GM04503 (cell line): ENCODE measurements around the gene S1PR4.
"Not testable (repeated sequence)": the region's sequence is repeated elsewhere in the genome, so short reads cannot be mapped to it uniquely, and the experiment has no call there.

ENCODE experiments used
- DNase-seq: peaks from one replicate; pipeline ENCODE4 v3.0.0-alpha.2; 2012; ENCODE audit warnings: low read depth

The S1PR4 gene

DNA sequence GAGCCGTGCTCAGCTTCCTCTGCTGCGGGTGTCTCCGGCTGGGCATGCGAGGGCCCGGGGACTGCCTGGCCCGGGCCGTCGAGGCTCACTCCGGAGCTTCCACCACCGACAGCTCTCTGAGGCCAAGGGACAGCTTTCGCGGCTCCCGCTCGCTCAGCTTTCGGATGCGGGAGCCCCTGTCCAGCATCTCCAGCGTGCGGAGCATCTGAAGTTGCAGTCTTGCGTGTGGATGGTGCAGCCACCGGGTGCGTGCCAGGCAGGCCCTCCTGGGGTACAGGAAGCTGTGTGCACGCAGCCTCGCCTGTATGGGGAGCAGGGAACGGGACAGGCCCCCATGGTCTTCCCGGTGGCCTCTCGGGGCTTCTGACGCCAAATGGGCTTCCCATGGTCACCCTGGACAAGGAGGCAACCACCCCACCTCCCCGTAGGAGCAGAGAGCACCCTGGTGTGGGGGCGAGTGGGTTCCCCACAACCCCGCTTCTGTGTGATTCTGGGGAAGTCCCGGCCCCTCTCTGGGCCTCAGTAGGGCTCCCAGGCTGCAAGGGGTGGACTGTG is 1.2 kb downstream of the S1PR4 start:
- no peak for DNase-seq

DNA sequence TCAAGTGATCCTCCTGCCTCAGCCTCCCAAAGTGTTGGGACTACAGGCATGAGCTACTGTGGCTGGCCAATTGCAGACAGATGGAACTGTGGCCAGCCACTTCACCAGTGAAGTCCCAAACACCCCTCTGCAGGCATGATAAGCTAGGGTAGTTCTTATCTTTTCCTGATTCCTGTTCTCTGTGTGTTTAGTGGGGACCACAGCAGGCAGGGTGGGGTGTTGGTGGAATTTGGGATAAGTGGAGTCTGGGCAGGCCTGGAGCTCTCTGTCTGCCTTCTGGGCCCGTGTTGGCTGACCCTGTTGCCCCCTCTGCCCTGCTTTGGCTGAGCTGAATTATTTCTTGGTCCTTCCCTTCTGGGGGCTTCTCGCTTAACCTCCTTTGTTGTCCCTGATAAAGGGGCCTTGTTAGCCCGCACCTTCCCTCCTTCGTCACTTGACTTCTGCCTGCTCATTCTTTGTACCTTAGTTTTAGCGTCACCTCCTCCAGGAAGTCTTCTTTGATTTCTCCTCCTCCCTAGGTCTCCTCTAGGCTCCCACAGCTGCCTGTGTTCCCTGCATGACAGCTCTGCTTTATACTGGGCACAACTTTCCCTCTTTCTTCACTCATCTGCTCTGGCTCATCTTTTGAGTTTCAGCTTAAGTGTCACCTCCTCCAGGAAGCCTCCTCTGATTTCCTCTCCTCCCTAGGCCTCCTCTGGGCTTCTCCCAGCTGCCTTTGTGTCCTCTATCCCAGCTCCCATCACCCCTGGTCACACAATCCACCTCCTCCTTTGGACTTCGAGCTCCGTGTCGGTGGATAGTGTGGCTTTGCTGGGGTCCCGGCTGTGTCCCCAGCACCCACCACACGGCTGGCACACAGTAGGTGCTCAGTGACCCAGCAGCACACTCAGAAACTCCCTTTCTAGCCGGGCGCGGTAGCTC is 5.4 kb downstream of the S1PR4 start:
- no peak for DNase-seq

DNA sequence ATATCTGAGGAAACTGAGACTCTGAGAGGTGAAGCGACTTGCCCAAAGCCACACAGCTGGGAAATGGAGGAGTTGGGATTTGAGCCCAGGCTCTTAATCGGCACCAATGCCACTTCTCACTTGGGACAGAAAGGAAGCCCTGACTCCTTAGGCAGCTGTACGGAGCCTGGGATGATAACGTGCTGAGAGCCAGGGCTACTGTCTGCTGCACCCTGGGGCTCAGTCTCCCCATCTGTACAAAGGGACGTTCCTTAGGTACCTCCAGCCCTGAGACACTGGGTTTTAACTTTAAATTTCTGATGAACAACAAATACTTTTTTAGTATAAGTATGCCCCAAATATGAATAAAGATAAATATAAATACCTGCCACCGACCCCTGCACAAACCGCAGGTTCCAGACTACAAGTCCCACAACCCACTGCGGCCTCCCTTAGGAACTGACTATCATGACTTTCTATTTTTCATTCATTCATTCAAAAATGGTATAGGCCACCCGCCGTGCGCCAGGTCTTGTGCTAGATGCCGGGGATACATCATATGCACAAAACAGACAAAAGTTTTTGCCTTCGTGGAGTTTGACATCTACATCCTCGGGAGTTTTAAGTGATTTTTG is 6.4 kb downstream of the S1PR4 start:
- no peak for DNase-seq

DNA sequence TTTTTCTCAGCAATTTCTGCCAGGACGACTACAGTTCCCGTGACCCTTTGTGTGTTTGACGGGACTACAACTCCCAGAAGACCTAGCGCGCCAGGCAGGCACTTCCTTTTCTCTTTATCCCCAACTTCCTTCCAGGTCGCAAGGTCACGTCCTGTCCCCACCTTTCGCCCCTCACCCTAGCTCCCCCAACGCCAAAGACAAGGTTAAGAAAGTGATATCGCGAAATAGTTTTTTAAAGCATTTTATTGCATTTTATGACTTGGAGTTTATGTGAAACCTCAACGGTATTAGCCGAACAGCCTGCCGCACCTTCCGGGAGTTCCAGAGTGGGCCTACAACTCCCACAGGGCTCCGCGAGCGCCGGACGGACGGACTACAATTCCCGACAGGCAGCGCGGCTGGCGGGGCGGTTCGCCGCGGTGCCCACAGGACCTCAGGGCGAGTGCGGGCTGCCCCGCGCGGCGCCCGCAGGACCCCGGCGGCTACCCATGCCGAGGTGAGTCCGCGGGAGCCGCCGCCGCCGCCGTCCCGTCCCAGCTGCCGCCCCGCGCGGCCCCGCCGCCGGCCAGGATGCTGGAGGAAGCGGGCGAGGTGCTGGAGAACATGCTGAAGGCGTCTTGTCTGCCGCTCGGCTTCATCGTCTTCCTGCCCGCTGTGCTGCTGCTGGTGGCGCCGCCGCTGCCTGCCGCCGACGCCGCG is 7.0 kb downstream of the S1PR4 start, which contains the start of gene NCLN:
NCLN (plus strand) TSS at position 470 of the 699 bp plus-strand sequence; CDS start at position 571, 101 bp downstream.
- peak; percentile 84 for DNase-seq

DNA sequence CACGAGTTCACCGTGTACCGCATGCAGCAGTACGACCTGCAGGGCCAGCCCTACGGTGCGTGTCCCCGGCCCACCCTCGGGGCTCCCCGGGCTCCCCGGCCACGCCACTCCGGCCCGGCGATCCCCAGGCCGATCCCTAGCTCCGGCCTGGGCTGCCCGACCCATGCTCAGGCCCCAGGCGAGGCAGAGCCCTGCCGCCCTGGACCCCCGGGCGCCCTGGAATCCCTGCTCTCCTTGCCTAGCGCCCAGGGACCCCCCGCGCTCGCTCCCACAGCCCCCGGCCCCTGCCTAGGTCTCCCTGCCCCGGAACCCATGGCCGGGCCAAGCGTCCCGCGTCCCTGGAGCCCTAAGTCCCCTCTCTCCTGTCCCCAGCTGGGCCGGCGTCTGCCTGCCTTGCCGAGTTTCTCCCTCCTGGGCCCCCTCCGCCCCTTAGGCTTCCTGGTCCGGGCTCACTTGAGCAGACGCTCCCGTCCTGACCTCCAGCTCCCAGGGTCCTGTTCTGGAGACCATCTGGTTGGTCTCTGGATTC is 7.7 kb downstream of the S1PR4 start:
- no peak for DNase-seq

DNA sequence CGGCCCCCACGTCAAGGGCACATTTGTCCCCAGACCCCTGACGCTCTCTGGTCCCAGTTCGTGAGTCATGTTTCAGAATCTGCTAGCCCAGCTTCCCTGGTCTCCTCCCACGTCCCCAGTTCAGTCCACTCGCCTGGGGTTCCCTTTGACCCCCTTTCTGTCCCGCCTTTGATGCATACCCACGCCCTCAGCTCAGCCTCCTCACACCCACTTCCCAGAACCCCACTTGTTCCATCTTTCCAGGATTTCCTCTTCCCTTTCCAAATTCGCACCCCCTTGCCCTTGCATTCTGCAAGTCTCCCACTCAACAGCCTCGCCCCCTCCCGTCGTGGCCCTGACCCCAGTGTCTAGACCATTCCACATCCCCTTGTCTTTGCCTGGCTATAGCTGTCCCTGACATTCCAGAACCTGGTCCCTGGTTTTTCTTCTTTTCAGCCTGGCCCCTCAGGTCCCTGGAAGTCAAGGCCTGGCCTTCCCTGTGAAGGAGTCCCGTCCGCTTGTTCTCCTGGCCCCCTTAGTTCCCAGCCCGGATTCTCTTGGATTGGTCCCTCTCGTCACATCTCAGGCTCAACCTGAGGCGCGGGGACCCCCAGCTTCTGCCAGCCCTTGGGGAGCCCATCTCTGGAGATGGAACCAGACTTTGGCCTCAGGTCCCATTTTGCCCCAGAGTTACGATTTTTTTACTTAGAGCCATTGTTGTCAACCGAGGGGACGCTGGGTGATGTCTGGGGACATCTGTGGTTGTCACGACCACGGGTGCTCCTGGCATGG is 8.5 kb downstream of the S1PR4 start:
- DNase-seq: no peak

DNA sequence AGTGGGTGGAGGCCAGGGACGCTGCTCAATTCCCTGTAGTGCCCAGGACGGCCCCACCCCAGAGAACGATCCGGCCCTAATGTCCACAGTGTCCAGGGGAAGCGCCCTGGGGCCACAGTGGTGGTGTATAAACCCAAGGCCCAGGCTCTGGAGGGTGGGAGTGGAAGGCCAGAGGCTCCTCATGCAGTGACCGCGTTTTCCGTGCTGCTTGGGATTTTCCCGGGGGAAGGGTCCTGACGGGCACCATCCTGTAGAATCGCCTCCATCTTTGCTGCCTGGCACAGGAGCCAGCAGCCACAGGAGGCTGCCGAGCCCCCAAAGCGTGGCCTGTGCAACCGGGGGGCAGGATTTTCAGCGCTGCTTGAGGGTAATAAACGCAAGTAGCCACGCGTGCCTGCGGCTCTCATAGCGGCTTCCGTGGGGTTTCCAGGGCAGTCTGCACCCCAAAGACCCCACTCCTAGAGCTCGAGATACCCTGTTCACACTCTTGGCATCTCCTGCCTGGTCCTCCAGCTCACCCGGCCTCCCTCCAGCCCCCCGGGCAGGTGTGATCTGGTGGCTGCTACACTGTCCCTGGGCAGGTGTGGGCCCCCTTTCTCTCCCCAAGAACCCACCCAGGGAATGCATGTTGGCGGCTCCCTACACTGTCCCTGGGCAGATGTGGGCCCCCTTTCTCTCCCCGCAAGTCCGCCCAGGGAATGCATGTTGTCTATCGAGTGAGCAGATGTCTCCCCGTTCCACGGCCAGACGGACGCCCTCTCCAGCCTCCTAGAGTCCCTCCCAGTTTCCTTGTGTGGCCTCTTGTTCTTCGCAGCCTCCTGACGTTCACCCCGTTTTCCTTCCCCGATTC is 9.3 kb downstream of the S1PR4 start:
- DNase-seq: no peak

DNA sequence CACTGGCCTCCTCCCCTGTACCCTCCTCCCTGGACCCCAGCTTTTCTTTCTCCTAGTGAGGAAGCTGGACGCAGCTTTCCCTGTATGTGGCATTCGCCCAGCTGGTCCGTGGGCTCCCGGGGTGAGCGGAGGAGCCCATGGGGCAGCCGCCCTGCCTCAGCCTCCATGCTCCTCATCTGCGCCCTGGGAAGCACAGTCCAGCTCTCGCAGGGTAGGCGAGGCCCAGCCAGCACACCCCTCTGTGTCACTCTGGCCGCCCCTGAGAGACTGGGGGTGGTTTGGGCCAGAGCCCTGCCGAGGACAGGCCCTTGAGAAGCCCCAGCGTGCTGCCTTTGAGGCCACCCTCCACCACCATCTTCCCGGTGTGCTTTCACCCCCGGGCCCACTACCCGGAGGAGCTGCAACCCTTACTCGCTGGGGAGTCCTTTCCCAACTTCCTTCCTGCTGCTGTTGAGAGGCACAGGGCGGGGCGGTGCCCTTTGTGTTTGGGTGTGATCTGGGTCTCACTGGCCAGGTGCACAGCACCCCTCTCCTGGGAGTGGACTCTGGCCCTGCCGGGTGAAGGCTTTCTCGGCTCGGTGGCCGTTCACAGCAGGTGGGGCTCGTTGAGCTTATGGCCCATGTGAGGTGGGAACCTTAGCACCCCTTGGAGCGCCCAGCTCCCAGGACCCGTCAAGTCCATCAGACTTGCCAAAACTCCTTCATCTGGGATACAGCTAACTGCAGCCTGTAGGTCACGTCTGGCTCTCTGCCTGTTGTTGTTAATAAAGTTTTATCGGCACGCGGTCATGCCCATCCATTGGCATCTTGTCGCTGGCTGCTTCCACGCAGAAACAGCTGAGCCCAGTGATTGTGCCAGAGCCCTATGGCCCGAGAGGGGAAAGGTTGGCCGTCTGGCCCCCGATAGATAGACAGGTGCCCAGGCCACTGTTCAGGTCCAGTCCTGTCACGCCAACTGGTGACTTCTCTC is 10.3 kb downstream of the S1PR4 start:
- DNase-seq: no peak

DNA sequence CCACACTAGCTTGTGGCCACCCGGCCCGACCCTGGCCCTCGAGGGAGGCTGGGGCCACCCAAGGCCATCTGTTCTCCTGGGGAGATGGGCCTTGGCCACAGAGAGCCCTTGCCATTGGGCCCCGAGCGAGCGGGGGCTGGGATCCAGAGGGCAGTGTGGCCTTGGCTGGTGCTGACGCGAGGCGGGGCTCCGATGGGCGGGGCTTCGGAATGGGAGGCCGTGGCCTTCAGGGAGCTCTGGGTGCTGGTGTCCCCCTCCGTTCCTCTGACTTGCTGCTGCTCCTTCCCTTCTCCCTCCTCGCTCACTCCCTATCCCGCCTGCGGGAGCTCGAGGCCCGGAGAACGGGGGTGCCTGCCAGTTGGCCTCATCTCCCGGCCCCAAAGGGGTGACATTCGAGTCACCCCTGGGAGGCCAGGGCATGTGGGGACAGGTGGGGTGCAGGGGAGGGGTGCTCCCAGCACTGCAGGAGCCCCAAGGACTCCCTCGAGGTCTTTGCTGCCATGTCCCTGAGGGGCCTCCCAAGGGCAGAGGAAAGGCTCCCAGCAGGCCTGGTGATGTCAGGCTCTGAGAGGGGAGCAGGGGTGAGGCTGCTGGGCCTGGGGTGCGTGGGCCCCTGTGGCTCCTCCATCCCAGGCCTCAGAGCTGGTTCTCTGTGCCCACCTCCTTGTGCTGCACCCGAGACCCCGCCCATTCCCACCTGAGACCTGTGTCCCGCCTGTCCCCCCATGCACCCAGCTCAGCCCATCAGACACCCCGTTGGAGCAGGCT is 11.3 kb downstream of the S1PR4 start:
- no peak for DNase-seq

DNA sequence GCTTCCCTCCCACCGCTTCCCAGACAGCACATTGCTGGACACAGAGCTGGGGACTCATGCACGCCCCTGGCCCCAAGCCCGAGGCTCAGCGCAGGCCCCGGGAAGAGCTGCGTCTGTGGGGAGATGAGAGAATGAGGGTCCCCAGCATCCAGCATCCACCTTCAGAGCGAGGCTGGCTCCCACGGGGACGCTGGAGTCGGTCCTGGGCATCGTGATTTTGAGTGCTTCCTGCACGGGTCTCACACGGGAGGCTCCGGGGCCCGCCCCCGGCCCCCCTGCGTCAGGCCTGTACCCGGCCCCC is 11.9 kb downstream of the S1PR4 start:
- DNase-seq: no peak

DNA sequence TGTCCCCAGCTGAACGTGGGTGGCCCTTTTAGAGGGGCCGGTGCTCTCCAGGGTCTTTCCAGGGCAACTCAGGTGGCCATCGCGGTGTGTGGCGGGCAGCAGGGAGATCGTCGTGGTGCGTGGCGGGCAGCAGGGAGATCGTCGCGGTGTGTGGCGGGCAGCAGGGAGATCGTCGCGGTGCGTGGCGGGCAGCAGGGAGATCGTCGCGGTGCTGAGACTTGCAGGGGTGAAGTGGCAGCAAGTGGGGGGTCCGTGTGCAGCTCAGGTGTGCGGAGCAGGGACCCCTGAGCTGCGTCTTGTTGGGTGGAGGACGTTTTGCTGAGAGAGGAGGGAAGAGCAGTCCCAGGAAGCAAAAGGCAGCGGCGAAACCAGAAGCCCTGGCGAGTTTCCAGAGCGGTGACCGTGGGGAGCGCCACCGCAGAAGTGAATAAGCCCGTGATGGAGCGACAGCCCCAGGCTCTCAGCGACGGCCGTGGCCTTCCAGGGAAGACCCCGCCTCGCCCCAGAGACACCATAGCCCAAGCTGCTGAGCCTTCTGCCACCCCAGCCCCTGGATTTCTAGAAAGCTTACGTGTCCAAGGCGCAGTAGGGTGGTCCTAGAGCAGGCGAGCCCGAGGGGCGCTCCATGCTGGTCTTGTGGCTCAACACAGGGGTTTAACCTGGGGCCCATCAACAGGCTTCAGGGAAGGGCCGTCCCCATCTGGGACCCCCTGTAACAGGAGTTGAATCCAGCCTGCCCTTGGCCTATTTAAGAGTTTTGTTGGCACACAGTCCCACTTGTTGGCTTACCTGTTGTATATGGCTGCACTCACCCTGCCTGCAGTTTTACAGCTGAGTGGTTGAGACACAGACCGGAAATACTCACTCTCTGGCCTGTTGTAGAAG is 12.6 kb downstream of the S1PR4 start:
- no peak for DNase-seq

DNA sequence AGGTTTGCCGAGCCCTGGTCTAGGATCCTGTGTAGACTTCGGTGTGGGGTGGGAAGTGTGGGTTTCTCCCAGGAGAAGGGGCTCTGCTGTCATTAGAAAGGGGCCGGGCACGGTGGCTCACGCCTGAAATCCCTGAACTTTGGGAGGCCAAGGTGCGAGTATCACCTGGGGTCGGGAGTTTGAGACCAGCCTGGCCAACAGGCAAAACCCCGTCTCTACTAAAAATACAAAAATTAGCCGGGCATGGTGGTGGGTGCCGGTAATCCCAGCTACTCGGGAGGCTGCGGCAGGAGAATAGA is 13.2 kb downstream of the S1PR4 start:
- DNase-seq: not testable (repeated sequence)

DNA sequence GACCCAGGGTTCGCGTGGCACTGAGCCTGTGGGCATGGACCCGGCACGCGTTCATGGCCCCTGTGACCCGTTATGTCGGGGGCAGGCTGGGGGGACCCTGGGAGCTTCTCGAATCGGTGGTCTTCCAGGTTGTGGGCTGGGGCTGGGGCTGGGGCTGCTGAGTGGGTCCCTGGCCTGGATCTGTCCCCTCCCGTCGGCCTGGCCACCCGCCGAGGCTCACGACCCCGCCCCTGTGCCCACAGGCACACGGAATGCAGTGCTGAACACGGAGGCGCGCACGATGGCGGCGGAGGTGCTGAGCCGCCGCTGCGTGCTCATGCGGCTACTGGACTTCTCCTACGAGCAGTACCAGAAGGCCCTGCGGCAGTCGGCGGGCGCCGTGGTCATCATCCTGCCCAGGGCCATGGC is 13.7 kb downstream of the S1PR4 start:
- DNase-seq: no peak

DNA sequence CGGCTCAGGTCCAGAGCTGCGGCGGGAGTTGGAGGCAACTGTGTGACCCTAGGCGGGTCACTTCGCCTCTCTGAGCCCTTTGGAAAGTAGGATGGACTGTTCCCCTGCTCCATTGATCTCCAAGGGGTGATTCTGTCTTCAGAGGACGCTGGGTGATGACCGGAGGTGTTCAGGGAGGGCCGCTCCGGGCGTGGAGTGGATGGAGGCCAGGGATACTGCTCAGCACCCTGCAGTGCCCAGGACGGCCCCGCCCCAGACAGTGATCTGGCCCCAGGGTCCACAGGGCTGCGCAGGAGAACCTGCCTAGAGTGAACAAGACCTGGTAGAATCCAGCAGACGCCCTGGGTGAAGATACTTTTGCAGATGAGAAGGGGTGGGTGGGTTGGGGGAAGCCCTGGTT is 14.1 kb downstream of the S1PR4 start:
- no peak for DNase-seq

DNA sequence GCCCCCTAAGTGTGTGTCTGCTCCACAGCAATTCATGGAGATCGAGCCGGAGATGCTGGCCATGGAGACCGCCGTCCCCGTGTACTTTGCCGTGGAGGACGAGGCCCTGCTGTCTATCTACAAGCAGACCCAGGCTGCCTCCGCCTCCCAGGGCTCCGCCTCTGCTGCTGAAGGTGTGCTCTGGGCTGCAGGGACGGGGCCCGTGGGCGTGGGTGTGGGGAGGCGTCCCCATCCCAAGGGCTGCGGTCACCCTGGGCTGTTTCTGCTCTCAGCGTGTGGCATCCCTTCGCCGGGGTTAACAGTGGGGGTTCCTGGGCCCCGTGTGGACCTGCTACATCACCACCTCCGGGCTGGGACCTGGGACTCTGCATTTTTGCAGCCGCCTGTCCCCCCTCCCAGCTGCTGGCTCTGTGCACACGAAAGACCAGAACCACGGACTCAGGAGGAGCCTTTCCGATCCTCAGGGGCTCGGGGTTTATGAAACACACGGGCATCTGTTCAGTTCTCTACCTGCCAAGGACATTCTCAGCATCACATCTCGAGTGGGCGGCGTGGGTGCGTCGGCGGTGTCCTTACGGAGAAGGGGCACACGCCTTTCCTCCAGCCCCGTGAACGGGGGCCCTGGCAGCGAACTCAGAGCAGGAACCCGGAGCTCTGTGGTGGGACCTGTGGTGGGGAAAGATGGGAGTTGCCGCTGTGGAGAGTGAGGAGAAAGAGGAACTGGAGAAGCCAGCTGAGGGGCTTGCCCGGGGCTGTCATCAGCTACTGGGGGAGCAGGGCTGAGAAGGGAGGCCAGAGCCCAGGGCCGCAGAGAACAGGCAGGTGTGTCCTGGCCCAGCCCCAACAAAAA is 14.9 kb downstream of the S1PR4 start:
- no peak for DNase-seq

DNA sequence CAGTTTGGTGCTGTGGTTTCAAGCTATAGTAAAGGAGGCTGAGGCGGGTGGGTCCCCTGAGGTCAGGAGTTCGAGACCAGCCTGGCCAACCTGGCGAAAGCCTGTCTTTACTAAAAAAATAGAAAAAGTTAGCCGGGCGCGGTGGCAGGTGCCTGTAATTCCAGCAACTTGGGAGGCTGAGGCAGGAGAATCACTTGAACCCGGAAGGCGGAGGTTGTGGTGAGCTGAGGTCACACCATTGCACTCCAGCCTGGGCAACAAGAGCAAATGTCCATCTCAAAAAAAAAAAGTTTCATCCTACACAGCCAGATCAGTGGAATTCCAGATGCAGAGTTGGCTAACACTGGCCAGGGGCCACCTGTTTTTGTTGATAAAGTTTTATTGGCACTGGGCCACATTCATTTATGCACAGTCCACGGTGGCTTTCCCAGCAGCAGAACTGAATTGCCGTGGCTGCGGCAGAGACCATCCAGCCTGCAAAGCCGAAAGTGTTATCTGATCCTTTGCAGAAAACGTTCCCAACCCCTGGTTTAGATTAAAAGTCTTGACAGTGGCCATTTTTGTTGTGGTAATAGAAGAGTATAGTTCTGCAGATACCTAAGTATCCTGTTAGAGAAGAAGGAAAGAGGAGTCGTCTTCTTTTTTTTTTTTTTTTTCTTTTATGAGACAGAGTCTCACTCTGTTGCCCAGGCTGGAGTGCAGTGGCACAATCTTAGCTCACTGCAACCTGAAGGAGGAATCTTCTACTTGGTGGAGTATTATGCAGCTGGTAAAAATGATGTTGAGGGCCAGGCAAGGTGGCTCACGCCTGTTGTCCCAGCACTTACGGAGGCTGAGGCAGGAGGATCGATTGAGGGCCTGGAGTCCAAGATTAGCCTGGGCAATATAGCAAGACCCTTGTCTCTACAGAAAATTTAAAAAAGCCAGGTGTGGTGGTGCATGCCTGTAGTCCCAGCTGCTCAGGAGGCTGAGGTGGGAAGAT is 15.8 kb downstream of the S1PR4 start:
- no peak for DNase-seq
